ENCODE data around the gene PTPRC. TPM values are rescaled to one million over a fixed set of nuclear protein-coding genes. Genes with fewer than 3 reads are reported as not detected.

Gene PTPRC
- total RNA-seq, 1 donor from 2014 or later = 0.29 TPM

DNA sequence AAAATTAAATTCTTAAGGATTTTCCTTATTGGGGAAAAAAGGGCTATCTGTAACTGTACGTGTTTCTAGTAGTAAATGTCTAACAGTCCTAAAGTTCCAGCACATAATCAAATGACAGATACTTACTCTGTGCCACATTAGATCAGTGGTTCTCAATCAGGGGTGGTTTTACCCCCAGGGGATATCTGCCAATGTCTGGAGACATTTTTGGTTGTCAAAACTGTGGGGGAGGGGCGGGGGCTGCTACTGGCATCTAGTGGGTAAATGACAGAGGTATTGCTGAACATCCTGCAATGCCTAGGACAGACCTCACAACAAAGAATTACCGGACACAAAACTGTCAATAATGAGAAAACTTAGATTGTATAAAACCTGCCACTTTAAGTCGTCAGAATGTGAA, 33.4 kb upstream of the PTPRC start:
- TF ChIP-seq, protein P1, sequence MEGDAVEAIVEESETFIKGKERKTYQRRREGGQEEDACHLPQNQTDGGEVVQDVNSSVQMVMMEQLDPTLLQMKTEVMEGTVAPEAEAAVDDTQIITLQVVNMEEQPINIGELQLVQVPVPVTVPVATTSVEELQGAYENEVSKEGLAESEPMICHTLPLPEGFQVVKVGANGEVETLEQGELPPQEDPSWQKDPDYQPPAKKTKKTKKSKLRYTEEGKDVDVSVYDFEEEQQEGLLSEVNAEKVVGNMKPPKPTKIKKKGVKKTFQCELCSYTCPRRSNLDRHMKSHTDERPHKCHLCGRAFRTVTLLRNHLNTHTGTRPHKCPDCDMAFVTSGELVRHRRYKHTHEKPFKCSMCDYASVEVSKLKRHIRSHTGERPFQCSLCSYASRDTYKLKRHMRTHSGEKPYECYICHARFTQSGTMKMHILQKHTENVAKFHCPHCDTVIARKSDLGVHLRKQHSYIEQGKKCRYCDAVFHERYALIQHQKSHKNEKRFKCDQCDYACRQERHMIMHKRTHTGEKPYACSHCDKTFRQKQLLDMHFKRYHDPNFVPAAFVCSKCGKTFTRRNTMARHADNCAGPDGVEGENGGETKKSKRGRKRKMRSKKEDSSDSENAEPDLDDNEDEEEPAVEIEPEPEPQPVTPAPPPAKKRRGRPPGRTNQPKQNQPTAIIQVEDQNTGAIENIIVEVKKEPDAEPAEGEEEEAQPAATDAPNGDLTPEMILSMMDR (IDR thresholded peaks at IDR 0.05; ENCODE audit: insufficient read depth, low read length, poor library complexity, severe bottlenecking) = no peak
- H3K4me3 ChIP-seq (ENCODE audit: low read depth, low read length) = no peak overlapping the region
- no peak for DNase-seq (ENCODE audit: low read depth)
- H3K36me3 ChIP-seq (ENCODE audit: control insufficient read depth, insufficient read depth, low read length) = no peaks in the 10 kb centered on the region
- no peaks in the 10 kb centered on the region for H3K27me3 ChIP-seq (ENCODE audit: control insufficient read depth, insufficient read depth, low read length)

DNA sequence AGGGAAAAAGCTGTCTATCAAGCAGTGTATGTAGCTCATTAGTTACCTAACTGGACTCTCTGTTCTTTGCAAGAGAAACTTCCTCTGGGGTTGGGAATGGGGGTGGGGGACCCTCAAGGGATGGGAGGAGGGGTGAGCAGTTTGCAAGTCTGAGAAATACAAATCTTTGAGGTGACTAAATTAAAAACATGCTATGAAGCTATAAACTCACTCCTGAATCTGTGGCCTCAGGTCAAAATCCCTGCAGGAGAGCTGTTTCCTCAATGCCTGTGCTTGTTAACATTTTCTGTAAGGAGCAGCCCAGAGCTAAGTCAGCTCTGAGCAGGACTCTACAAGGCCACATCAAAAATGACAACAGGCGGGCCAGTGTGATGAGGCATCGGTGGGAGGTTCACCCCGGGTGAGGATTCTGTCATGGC, 32.8 kb upstream of the PTPRC start:
- TF ChIP-seq, protein P1 (IDR thresholded peaks at IDR 0.05; ENCODE audit: insufficient read depth, low read length, poor library complexity, severe bottlenecking) = no peak
- no peak for DNase-seq (ENCODE audit: low read depth)
- no peaks in the 10 kb centered on the region for H3K36me3 ChIP-seq (ENCODE audit: control insufficient read depth, insufficient read depth, low read length)
- no peaks in the 10 kb centered on the region for H3K27me3 ChIP-seq (ENCODE audit: control insufficient read depth, insufficient read depth, low read length)
- no peak overlapping the region for H3K4me3 ChIP-seq (ENCODE audit: low read depth, low read length)

DNA sequence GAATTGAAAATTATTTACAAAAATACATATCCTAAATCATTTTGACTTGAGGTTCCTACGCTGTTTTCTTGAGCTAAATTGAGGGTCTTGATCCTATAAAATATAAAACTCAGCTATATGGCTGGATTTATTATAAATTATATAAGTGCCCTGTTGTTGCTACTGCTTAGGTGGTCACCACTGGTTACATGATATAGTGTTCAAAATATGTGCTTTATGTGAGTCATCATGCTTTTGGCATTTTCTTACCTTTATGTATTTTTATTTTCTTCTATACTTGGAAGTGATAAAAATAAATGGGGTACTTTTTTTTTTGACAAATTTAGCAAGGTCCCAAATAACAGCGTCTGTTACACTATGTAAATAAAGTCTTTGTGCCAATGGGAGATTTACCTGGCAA, 31.1 kb upstream of the PTPRC start:
- Histone ChIP-seq H3K4me3 (ENCODE audit: low read depth, low read length) (no peak overlapping the region), H3K27me3 (ENCODE audit: control insufficient read depth, insufficient read depth, low read length) (no peaks in the 10 kb centered on the region), H3K36me3 (ENCODE audit: control insufficient read depth, insufficient read depth, low read length) (no peaks in the 10 kb centered on the region)
- DNase-seq (ENCODE audit: low read depth) = no peak
- TF ChIP-seq, protein P1 (IDR thresholded peaks at IDR 0.05; ENCODE audit: insufficient read depth, low read length, poor library complexity, severe bottlenecking) = no peak

DNA sequence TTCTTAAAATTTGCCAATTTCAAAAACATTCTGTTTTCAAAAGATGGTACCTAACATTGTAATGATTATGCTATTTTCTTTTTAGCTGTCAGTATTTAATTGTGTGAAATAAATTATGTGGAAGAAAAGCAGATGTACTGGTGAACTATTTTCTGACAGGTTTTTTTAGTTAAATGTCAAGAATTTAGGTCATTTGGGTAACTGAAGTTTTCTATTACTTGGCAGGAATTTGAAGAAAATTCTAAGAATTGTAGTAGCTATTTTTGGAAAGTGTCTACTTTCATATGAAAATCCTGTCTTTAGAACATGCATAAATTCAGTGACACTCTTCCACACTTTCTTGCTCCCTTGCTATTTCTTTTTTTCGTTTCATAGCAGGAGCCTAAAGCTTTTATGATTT, 28.5 kb upstream of the PTPRC start:
- DNase-seq (ENCODE audit: low read depth) = no peak
- TF ChIP-seq, protein P1 (IDR thresholded peaks at IDR 0.05; ENCODE audit: insufficient read depth, low read length, poor library complexity, severe bottlenecking) = no peak
- no peak overlapping the region for H3K4me3 ChIP-seq (ENCODE audit: low read depth, low read length)
- H3K27me3 ChIP-seq (ENCODE audit: control insufficient read depth, insufficient read depth, low read length) = no peaks in the 10 kb centered on the region
- no peaks in the 10 kb centered on the region for H3K36me3 ChIP-seq (ENCODE audit: control insufficient read depth, insufficient read depth, low read length)

DNA sequence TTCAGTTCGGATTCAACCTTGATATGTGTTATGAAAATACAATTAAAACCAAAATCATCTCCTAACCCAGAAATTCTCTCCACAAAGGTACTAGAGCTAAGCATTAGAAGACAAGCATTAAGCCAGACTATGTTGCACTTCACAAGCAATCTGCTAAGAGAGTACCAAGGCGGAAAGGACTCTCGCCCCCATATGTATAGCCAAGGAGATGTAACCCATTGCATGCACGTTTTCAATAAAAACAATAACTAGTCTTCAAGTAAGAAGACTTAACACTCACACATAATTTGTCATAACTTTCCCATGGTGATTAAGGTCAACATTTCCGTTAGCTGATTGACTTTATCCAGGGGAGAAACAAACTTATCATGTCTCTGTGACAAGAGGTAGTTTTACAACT, 27.6 kb upstream of the PTPRC start:
- Histone ChIP-seq H3K27me3 (ENCODE audit: control insufficient read depth, insufficient read depth, low read length) (no peaks in the 10 kb centered on the region), H3K36me3 (ENCODE audit: control insufficient read depth, insufficient read depth, low read length) (no peaks in the 10 kb centered on the region), H3K4me3 (ENCODE audit: low read depth, low read length) (no peak overlapping the region)
- TF ChIP-seq, protein P1 (IDR thresholded peaks at IDR 0.05; ENCODE audit: insufficient read depth, low read length, poor library complexity, severe bottlenecking) = no peak
- DNase-seq (ENCODE audit: low read depth) = no peak

GRCh38 chr1:198612471-198613260, 26.2 kb upstream of the PTPRC start:
- TF ChIP-seq, protein P1 (IDR thresholded peaks at IDR 0.05; ENCODE audit: insufficient read depth, low read length, poor library complexity, severe bottlenecking) = no peak
- no peak overlapping the region for H3K4me3 ChIP-seq (ENCODE audit: low read depth, low read length)
- no peaks in the 10 kb centered on the region for H3K36me3 ChIP-seq (ENCODE audit: control insufficient read depth, insufficient read depth, low read length)
- no peak for DNase-seq (ENCODE audit: low read depth)
- H3K27me3 ChIP-seq (ENCODE audit: control insufficient read depth, insufficient read depth, low read length) = no peaks in the 10 kb centered on the region
